ENCODE data around the gene OPRD1. TPM values are rescaled to one million over a fixed set of nuclear protein-coding genes. Genes with fewer than 3 reads are reported as not detected.

OPRD1 gene
- total RNA-seq, 4 donors from 2014 or later = under 0.01 to 0.23 (median 0.15) TPM

DNA sequence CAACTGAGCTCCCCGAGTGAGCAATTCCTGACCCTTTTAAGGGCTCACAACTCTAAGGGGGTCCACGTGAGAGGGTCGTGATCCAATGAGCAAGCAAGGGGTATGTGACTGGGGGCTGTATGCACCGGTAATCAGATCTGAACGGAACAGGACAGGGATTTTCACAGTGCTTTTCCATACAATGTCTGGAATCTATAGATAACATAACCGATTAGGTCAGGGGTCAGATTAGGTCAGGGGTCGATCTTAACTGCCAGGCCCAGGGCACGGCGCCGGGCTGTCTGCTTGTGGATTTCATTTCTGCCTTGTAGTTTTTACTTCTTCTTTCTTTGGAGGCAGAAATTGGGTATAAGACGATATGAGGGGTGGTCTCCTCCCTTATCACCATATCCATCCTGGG, 30.7 kb upstream of the OPRD1 start:
- no peak for DNase-seq (ENCODE audit: extremely low spot score)
- H3K9me3 ChIP-seq = no peaks in the 10 kb centered on the region
- H3K4me1 ChIP-seq = peaks cover 0 to 6% (median 5%) of the 10 kb centered on the region in 4 donors
- H3K27ac ChIP-seq (replicated peaks in 1 of 4) = no peak overlapping the region
- WGBS = 86% methylated on average over 11 of the region's 11 CpGs
- TF ChIP-seq POLR2A (IDR thresholded peaks at IDR 0.05; ENCODE audit: low read depth) = no peak
- TF ChIP-seq, protein P1, sequence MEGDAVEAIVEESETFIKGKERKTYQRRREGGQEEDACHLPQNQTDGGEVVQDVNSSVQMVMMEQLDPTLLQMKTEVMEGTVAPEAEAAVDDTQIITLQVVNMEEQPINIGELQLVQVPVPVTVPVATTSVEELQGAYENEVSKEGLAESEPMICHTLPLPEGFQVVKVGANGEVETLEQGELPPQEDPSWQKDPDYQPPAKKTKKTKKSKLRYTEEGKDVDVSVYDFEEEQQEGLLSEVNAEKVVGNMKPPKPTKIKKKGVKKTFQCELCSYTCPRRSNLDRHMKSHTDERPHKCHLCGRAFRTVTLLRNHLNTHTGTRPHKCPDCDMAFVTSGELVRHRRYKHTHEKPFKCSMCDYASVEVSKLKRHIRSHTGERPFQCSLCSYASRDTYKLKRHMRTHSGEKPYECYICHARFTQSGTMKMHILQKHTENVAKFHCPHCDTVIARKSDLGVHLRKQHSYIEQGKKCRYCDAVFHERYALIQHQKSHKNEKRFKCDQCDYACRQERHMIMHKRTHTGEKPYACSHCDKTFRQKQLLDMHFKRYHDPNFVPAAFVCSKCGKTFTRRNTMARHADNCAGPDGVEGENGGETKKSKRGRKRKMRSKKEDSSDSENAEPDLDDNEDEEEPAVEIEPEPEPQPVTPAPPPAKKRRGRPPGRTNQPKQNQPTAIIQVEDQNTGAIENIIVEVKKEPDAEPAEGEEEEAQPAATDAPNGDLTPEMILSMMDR (IDR thresholded peaks at IDR 0.05) = no peak
- no peak for TF ChIP-seq EP300 (IDR thresholded peaks at IDR 0.05)
- no peak for TF ChIP-seq POLR2AphosphoS5 (IDR thresholded peaks at IDR 0.05)
- no peaks in the 10 kb centered on the region for H3K36me3 ChIP-seq
- H3K4me3 ChIP-seq = no peak overlapping the region
- intact Hi-C loops (cut with DNase I) = loop anchor here (5.0 kb wide), 1 partner anchor 251 kb away; no protein-coding TSS in a partner anchor
- H3K27me3 ChIP-seq = no peaks in the 10 kb centered on the region

DNA sequence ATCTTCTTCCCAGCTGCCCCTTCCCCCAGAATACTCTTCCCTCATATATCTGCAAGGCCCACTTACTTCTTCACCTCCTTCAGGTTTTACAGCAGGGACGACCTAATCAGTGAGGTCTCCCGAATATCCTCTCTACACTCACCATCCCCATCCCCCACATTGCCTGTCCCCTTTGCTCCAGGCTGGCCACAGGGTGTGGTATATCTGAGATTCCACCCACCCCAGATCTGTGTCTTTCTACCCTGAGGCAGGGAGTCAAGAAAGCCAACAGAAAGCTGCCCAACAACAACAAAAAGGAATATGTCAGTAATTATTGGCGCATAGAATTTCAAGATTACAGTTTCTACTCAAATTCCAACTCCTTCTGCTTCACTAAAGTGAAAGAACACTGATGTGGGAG, 30.0 kb upstream of the OPRD1 start:
- no peak for DNase-seq (ENCODE audit: extremely low spot score)
- H3K36me3 ChIP-seq = no peaks in the 10 kb centered on the region
- H3K27ac ChIP-seq (replicated peaks in 1 of 4) = no peak overlapping the region
- no peak overlapping the region for H3K4me3 ChIP-seq
- no peaks in the 10 kb centered on the region for H3K9me3 ChIP-seq
- H3K27me3 ChIP-seq = no peaks in the 10 kb centered on the region
- TF ChIP-seq EP300 (IDR thresholded peaks at IDR 0.05) = no peak
- TF ChIP-seq, protein P1 (IDR thresholded peaks at IDR 0.05) = no peak
- TF ChIP-seq POLR2AphosphoS5 (IDR thresholded peaks at IDR 0.05) = no peak
- no peak for TF ChIP-seq POLR2A (IDR thresholded peaks at IDR 0.05; ENCODE audit: low read depth)
- intact Hi-C loops (cut with DNase I) = loop anchor here (5.0 kb wide), 1 partner anchor 250 kb away; no protein-coding TSS in a partner anchor
- WGBS = 87% methylated on average over 3 of the region's 3 CpGs
- H3K4me1 ChIP-seq = peaks cover 0 to 6% (median 5%) of the 10 kb centered on the region in 4 donors

DNA sequence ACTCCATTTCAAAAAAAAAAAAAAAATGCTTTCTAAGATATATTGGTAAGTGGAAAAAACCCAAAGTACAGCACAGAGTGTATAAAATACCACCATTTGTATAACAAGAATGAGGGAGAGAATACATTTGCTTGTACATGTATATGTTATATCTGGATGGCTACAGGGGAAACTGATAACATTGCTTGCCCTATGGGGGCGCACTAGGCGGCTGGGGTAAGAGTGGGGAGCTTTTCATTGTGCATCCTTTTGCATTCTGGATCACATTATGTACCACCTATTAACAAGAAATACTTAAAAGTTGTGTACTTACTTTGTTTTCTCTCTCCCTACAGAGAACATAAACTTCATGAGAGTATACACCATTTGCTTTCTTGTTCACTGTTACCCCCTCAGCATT, 28.6 kb upstream of the OPRD1 start:
- TF ChIP-seq, protein P1 (IDR thresholded peaks at IDR 0.05) = no peak
- TF ChIP-seq POLR2A (IDR thresholded peaks at IDR 0.05; ENCODE audit: low read depth) = no peak
- no peak for TF ChIP-seq EP300 (IDR thresholded peaks at IDR 0.05)
- TF ChIP-seq POLR2AphosphoS5 (IDR thresholded peaks at IDR 0.05) = no peak
- H3K27ac ChIP-seq (replicated peaks in 1 of 4) = no peak overlapping the region
- no peaks in the 10 kb centered on the region for H3K9me3 ChIP-seq
- no peak for DNase-seq (ENCODE audit: extremely low spot score)
- 79% methylated on average over 2 of the region's 2 CpGs for WGBS
- intact Hi-C loops (cut with DNase I) = loop anchor here (5.0 kb wide), 1 partner anchor 249 kb away; no protein-coding TSS in a partner anchor
- no peaks in the 10 kb centered on the region for H3K36me3 ChIP-seq
- H3K4me3 ChIP-seq = no peak overlapping the region
- H3K4me1 ChIP-seq = peaks cover 0 to 6% (median 5%) of the 10 kb centered on the region in 4 donors
- H3K27me3 ChIP-seq = no peaks in the 10 kb centered on the region

DNA sequence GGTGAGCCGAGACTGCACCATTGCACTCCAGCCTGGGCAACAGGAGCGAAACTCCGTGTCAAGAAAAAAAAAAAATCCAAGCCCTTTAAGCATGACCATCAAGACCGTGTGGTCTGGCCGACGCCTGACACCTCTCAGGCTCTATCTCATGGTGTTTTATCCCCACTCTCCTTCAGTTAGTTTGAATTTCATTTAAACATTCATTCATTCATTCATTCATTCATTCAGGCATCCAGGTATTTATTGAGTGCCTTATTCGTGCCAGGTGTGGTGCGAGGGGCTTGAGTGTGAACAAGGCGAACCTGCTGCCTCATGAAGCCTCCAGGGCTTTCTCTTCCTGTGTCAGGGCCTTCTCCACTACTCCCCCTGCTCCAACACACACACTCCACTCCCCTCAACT, 22.6 kb upstream of the OPRD1 start:
- no peak for DNase-seq (ENCODE audit: extremely low spot score)
- intact Hi-C loops (cut with DNase I) = loop anchor here (5.0 kb wide), 1 partner anchor 413 kb away; no protein-coding TSS in a partner anchor
- H3K27me3 ChIP-seq = no peaks in the 10 kb centered on the region
- WGBS = 95% methylated on average over 9 of the region's 9 CpGs
- no peaks in the 10 kb centered on the region for H3K36me3 ChIP-seq
- TF ChIP-seq, protein P1 (IDR thresholded peaks at IDR 0.05) = no peak
- TF ChIP-seq POLR2A (IDR thresholded peaks at IDR 0.05; ENCODE audit: low read depth) (no peak), EP300 (IDR thresholded peaks at IDR 0.05) (no peak), POLR2AphosphoS5 (IDR thresholded peaks at IDR 0.05) (no peak)
- no peak overlapping the region for H3K4me3 ChIP-seq
- H3K27ac ChIP-seq (replicated peaks in 1 of 4) = no peak overlapping the region
- no peaks in the 10 kb centered on the region for H3K9me3 ChIP-seq
- H3K4me1 ChIP-seq = peaks cover 0 to 6% (median 5%) of the 10 kb centered on the region in 4 donors

DNA sequence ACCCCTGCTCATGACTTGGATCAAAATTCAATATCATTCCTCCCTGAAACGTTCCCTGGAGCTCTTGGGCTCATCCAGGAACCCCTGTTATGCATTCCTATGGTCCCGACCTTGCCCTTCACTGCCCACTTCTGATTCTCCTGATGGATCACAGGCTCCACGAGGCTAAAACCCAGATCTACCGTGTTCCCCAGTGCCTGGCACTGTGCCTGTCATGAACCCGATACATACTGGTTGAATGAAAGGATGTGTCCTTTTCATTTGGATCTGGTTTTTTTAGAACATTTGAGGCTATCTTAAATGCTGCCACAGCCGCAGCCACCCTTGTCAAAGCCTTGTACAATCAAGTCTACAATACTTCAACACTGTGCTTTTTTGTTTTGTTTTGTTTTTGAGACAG, 22.2 kb upstream of the OPRD1 start:
- TF ChIP-seq, protein P1 (IDR thresholded peaks at IDR 0.05) = no peak
- TF ChIP-seq EP300 (IDR thresholded peaks at IDR 0.05) (no peak), POLR2AphosphoS5 (IDR thresholded peaks at IDR 0.05) (no peak), POLR2A (IDR thresholded peaks at IDR 0.05; ENCODE audit: low read depth) (no peak)
- H3K36me3 ChIP-seq = no peaks in the 10 kb centered on the region
- WGBS = 69% methylated on average over 6 of the region's 6 CpGs
- peaks cover 0 to 6% (median 5%) of the 10 kb centered on the region in 4 donors for H3K4me1 ChIP-seq
- intact Hi-C loops (cut with DNase I) = loop anchor here (5.0 kb wide), 1 partner anchor 412 kb away; no protein-coding TSS in a partner anchor
- no peaks in the 10 kb centered on the region for H3K9me3 ChIP-seq
- H3K4me3 ChIP-seq = no peak overlapping the region
- no peak overlapping the region for H3K27ac ChIP-seq (replicated peaks in 1 of 4)
- DNase-seq (ENCODE audit: extremely low spot score) = no peak
- H3K27me3 ChIP-seq = no peaks in the 10 kb centered on the region

All from esophagus muscularis mucosa (tissue), 4 donors.